K562 (cell line): ENCODE results near the gene EIF4E1B. TPM values are rescaled to one million over a fixed set of nuclear protein-coding genes. Genes with fewer than 3 reads are reported as not detected.

ENCODE experiments used
- ATAC-seq: fragments of 200-7000 bp; cut with Tn5 transposase; 3 replicates; pipeline ENCODE4 v1.9.1; 2020; ENCODE audit warnings: moderate library complexity
- BruUV-seq: library from RNA; stranded (reverse); fragments of 400-500 nt; replicated peaks from 2 replicates; lab custom pipeline; 2021; lab: Mats Ljungman, UMichigan
- CTCF ChIA-PET: fragments of 300-600 bp; formaldehyde crosslinking; extraction: SDS; loops from one replicate; lab custom pipeline; 2021; ENCODE audit warnings: low intra/inter-chr PET ratio; lab: Yijun Ruan, JAX
- POLR2A ChIA-PET: fragments of 300-600, 350-650 bp; sonication (Branson Sonifier 250); formaldehyde crosslinking; extraction: SDS; loops from one replicate; lab custom pipeline; 2021; ENCODE audit warnings: antibody characterized with exemption, inconsistent platforms; lab: Yijun Ruan, JAX
- DNase-seq, 4 experiments: peaks; one replicate each; pipeline versions ENCODE4 v3.0.0 to v3.0.0-alpha.2; 2011 to 2018; ENCODE audit warnings: low spot score in 3 of 4, mixed read lengths in 3 of 4; ENCODE audit errors: extremely low read depth in 1 of 4
- FAIRE-seq: peaks from 2 replicates; lab custom pipeline; 2011; peaks lifted over from hg19 to GRCh38; lab: Jason Lieb, UNC
- H2AFZ ChIP-seq: 2 replicates; pipeline ENCODE4 v1.6.0; 2011; ENCODE audit warnings: low read depth, low read length, control low read depth, inconsistent platforms
- H3K27ac ChIP-seq: fragments of 200-600 bp; 3 replicates; pipeline ENCODE4 v1.8.0; 2011; ENCODE audit warnings: low read depth, mild to moderate bottlenecking, control low read depth, inconsistent platforms, low read length, moderate library complexity, mixed read lengths; ENCODE audit errors: extremely low read depth
- H3K27me3 ChIP-seq, 2 experiments: fragments of 300-600 bp in 1 of 2; 2 replicates in 1 of 2; 3 replicates in 1 of 2; pipeline versions ENCODE4 v1.6.0 to v1.8.0; 2011; ENCODE audit warnings: inconsistent platforms in 2 of 2, low read length in 2 of 2, mild to moderate bottlenecking in 1 of 2, mixed read lengths in 1 of 2, moderate library complexity in 1 of 2; ENCODE audit not compliant: control insufficient read depth in 2 of 2, insufficient read depth in 2 of 2
- H3K36me3 ChIP-seq: fragments of 300-600 bp; 3 replicates; pipeline ENCODE4 v1.8.0; 2011; ENCODE audit warnings: mild to moderate bottlenecking, low read length, inconsistent platforms; ENCODE audit not compliant: control insufficient read depth, insufficient read depth
- H3K4me1 ChIP-seq, 2 experiments: fragments of 200-600 bp in 1 of 2; replicated peaks in 1 of 2; 2 replicates in 1 of 2; 3 replicates in 1 of 2; pipeline versions ENCODE4 v1.5.1 to v1.8.0; 2011; ENCODE audit warnings: inconsistent platforms in 2 of 2, low read length in 2 of 2, mild to moderate bottlenecking in 1 of 2, mixed read lengths in 1 of 2, moderate library complexity in 1 of 2; ENCODE audit not compliant: control insufficient read depth in 2 of 2, insufficient read depth in 2 of 2
- H3K4me2 ChIP-seq: 2 replicates; pipeline ENCODE4 v1.6.1; 2011; ENCODE audit warnings: low read length, control low read depth, inconsistent platforms, mixed read lengths; ENCODE audit not compliant: insufficient read depth
- H3K4me3 ChIP-seq: fragments of 200-600 bp; sonication (generic), shearing (Covaris generic); 2 replicates; pipeline ENCODE4 v1.5.1; 2016; ENCODE audit warnings: control low read depth, inconsistent platforms
- H3K79me2 ChIP-seq: fragments of 200-600 bp; 3 replicates; pipeline ENCODE4 v1.8.0; 2011; ENCODE audit warnings: low read length, inconsistent platforms; ENCODE audit not compliant: control insufficient read depth, insufficient read depth
- H3K9ac ChIP-seq, 2 experiments: 2 replicates each; pipeline versions ENCODE4 v1.6.0 to v1.6.1; 2011; ENCODE audit warnings: low read depth in 2 of 2, low read length in 2 of 2, control low read depth in 1 of 2, inconsistent platforms in 1 of 2, mild to moderate bottlenecking in 1 of 2, mixed read lengths in 1 of 2; ENCODE audit not compliant: insufficient read depth in 1 of 2
- H3K9me1 ChIP-seq: one replicate; pipeline ENCODE4 v1.6.0; 2011; ENCODE audit warnings: inconsistent platforms, mild to moderate bottlenecking, low read length, moderate library complexity; ENCODE audit not compliant: control insufficient read depth, insufficient read depth
- H3K9me3 ChIP-seq: replicated peaks from 2 replicates; pipeline ENCODE4 v1.5.1; 2011; ENCODE audit warnings: low read depth, low read length, inconsistent platforms; ENCODE audit not compliant: control insufficient read depth, insufficient read depth
- H4K20me1 ChIP-seq: replicated peaks from 2 replicates; pipeline ENCODE4 v1.6.1; 2011; ENCODE audit warnings: low read length, inconsistent platforms, mixed read lengths; ENCODE audit not compliant: control insufficient read depth, insufficient read depth
- CUX1 ChIP-seq: fragments of 200-800 bp; sonication (Bioruptor generic); IDR thresholded peaks from 2 replicates; pipeline ENCODE4 v1.6.1; 2016; ENCODE audit warnings: missing genetic modification characterization, missing compliant biosample characterization
- PKNOX1 ChIP-seq: fragments of 450-650 bp; IDR thresholded peaks from 2 replicates; pipeline ENCODE4 v1.6.1; 2016
- TFAM ChIP-seq: fragments of 250-450 bp; sonication (Bioruptor Pico); conservative IDR thresholded peaks from 2 replicates; pipeline ENCODE4 v1.5.0; 2021; ENCODE audit warnings: mild to moderate bottlenecking, moderate library complexity
- ZBTB7A ChIP-seq: IDR thresholded peaks from 2 replicates; pipeline ENCODE4 v1.6.1; 2011; ENCODE audit warnings: low read depth, mild to moderate bottlenecking, low read length, moderate library complexity, borderline replicate concordance; ENCODE audit not compliant: control insufficient read depth
- ZNF507 ChIP-seq: conservative IDR thresholded peaks from 2 replicates; pipeline ENCODE4 v1.6.1; 2017; ENCODE audit warnings: missing genetic modification characterization, missing compliant biosample characterization
- WGBS: fragments of 100-300 bp; shearing (Covaris generic); methylation state at CpG from one replicate; pipeline ENCODE4 v1.1.6; 2016; ENCODE audit warnings: low coverage, mixed read lengths; ENCODE audit not compliant: insufficient coverage; ENCODE audit errors: missing lambda C conversion rate; 5-methylcytosine and 5-hydroxymethylcytosine counted together
- in situ Hi-C: fragments of 300-500 bp; cut with MboI; formaldehyde crosslinking; loops from 4 replicates; pipeline ENCODE4 v1.15.0; 2018; ENCODE audit warnings: inconsistent platforms, mixed read lengths
- intact Hi-C: fragments of 100-400 bp; cut with micrococcal nuclease; formaldehyde crosslinking; loops from 2 replicates; pipeline ENCODE4 v1.14.2; 2022
- polyA plus RNA-seq, 8 experiments: library from polyadenylated mRNA; depleted of rRNA in 4 of 8; stranded (reverse) in 5 of 8; unstranded in 3 of 8; fragments of >200 nt; fragmentation: Nextera tagmentation in 2 of 8; fragmentation: Illumina TruSeq in 1 of 8; extraction: Ambion mirVana in 2 of 8; extraction: Trizol in 1 of 8; gene quantifications; 2 replicates each; pipeline versions ENCODE4 v1.2.1 to v1.2.3, GENCODE V29; 2011 to 2014; ENCODE audit warnings: inconsistent platforms in 1 of 8, missing spikeins in 1 of 8
- total RNA-seq, 7 experiments: library from RNA; depleted of rRNA in 6 of 7; stranded (reverse); fragments of >200 nt in 6 of 7; fragmentation: Illumina TruSeq in 2 of 7; extraction: Trizol in 2 of 7; gene quantifications; 2 replicates each; pipeline versions ENCODE4 v1.2.1 to v1.2.3, GENCODE V29; 2011 to 2021; ENCODE audit warnings: low replicate concordance in 1 of 7

Gene EIF4E1B
- total and polyA plus RNA-seq, 9 of the 15 experiments (the other 6 are each of a cell fraction or from before 2014, with no cell fraction given): not detected

GRCh38 chr5:176618783-176619182 is 11.7 kb upstream of the EIF4E1B start:
- intact Hi-C loops (loop anchor here (1.0 to 5.0 kb wide), 2 partner anchors 44 to 201 kb away; partner anchors contain the start of gene CLTB), in situ Hi-C loops (no loop called here)
- 18% methylated on average over 19 of the region's 19 CpGs for WGBS
- H3K4me3 ChIP-seq: peak overlapping the region; percentile 19
- FAIRE-seq (no peak), ATAC-seq (no peak), DNase-seq (no peak)
- ChIA-PET POLR2A (no interaction called here), CTCF (interaction anchor here (0.6 to 1.4 kb wide), 3 partner anchors 45 to 890 kb away, joined by 3 to 8 read pairs (median 4); no protein-coding TSS in a partner anchor)
- H3K4me2 ChIP-seq: peak overlapping the region; percentile 64
- H3K4me1 ChIP-seq: peaks cover 8 to 34% of the 10 kb centered on the region in 2 experiments
- peak overlapping the region; percentile 70 for H2AFZ ChIP-seq
- H3K9me3 ChIP-seq: no peaks in the 10 kb centered on the region
- no peak overlapping the region for H3K27ac ChIP-seq
- H3K79me2 ChIP-seq: no peaks in the 10 kb centered on the region
- no TSS peak for BruUV-seq
- no peaks in the 10 kb centered on the region for H3K36me3 ChIP-seq
- peaks cover 19 to 51% of the 10 kb centered on the region in 2 experiments for H3K27me3 ChIP-seq
- H3K9me1 ChIP-seq: no peaks in the 10 kb centered on the region
- peaks cover 3% of the 10 kb centered on the region; the same call in 1 of the 2 replicates for H4K20me1 ChIP-seq
- peak overlapping the region in 1 of 2 experiments; percentile 86; a peak in 2 of 4 replicates for H3K9ac ChIP-seq
- 0 out of 2 replicates have a peak, but pooled peaks have one; percentile 13 for TF ChIP-seq ZBTB7A
- TF ChIP-seq ZNF507: no peak

- in situ Hi-C loops (no loop called here), intact Hi-C loops (loop anchor here (1.0 to 5.0 kb wide), 2 partner anchors 45 to 202 kb away; partner anchors contain the start of gene CLTB)
- Histone ChIP-seq H3K4me2 (peak overlapping the region; percentile 64), H3K27ac (no peak overlapping the region), H3K9me3 (no peaks in the 10 kb centered on the region), H2AFZ (peak overlapping the region; percentile 70), H3K4me3 (peak overlapping the region; percentile 19), H3K9me1 (no peaks in the 10 kb centered on the region), H3K4me1 (peaks cover 8 to 34% of the 10 kb centered on the region in 2 experiments), H3K36me3 (no peaks in the 10 kb centered on the region), H4K20me1 (peaks cover 3% of the 10 kb centered on the region; the same call in 1 of the 2 replicates), H3K27me3 (peaks cover 19 to 55% of the 10 kb centered on the region in 2 experiments), H3K79me2 (no peaks in the 10 kb centered on the region), H3K9ac (peak overlapping the region in 1 of 2 experiments; percentile 86; a peak in 2 of 4 replicates)
- FAIRE-seq (peak; percentile 92), DNase-seq (peak; percentile 96 to 99 (median 98)), ATAC-seq (peak; percentile 99)
- ChIA-PET POLR2A (interaction anchor here (0.8 kb wide), 1 partner anchor 19 kb away, joined by 5 read pairs; no protein-coding TSS in a partner anchor), CTCF (interaction anchor here (0.6 to 1.4 kb wide), 3 partner anchors 45 to 890 kb away, joined by 3 to 8 read pairs (median 4); no protein-coding TSS in a partner anchor)
- 3% methylated on average over 27 of the region's 31 CpGs for WGBS
- no TSS peak for BruUV-seq
- no peak for TF ChIP-seq TFAM
- TF ChIP-seq PKNOX1: no peak
- TF ChIP-seq CUX1 (CRISPR knock-in tag): no peak
These were observed 11.3 kb upstream of the EIF4E1B start for GRCh38 chr5:176619203-176619568.
